A549 (cell line): ENCODE measurements around the gene UBE2L5. TPM values are rescaled to one million over a fixed set of nuclear protein-coding genes. Genes with fewer than 3 reads are reported as not detected.

Source experiments
- ATAC-seq, 2 experiments: fragments of 200-7000 bp in 1 of 2; fragments of >200 bp in 1 of 2; cut with Nextera tagmentation in 1 of 2; cut with Tn5 transposase in 1 of 2; 3 replicates each; pipeline versions ENCODE4 v1.8.0 to v1.9.1; 2018 to 2020; ENCODE audit warnings: mild to moderate bottlenecking in 1 of 2, moderate library complexity in 1 of 2
- CTCF ChIA-PET: fragments of 300-600 bp; sonication (Branson Sonifier 250); formaldehyde crosslinking; extraction: SDS; loops from one replicate; lab custom pipeline; 2021; ENCODE audit warnings: antibody characterized with exemption, inconsistent platforms; lab: Yijun Ruan, JAX
- POLR2A ChIA-PET: fragments of 350-600 bp; formaldehyde crosslinking; extraction: SDS; loops from one replicate; lab custom pipeline; 2021; ENCODE audit warnings: antibody characterized with exemption, inconsistent platforms; lab: Yijun Ruan, JAX
- DNase-seq, 2 experiments: peaks; one replicate each; pipeline versions ENCODE4 v3.0.0 to v3.0.0-alpha.2; 2011 to 2016; ENCODE audit warnings: low read depth in 1 of 2, low spot score in 1 of 2
- FAIRE-seq: peaks from 2 replicates; lab custom pipeline; 2011; peaks lifted over from hg19 to GRCh38; lab: Jason Lieb, UNC
- H3K27ac ChIP-seq, 2 experiments: fragments of >200 bp; sonication (Bioruptor Twin); formaldehyde crosslinking; 3 replicates each; pipeline ENCODE4 v1.5.1; 2016 to 2017
- H3K4me1 ChIP-seq: fragments of >200 bp; sonication (Bioruptor Twin); formaldehyde crosslinking; 3 replicates; pipeline ENCODE4 v1.6.1; 2016
- H3K4me2 ChIP-seq: fragments of >200 bp; sonication (Bioruptor Twin); formaldehyde crosslinking; 3 replicates; pipeline ENCODE4 v1.6.1; 2016
- H3K4me3 ChIP-seq: fragments of >200 bp; sonication (Bioruptor Twin); formaldehyde crosslinking; 3 replicates; pipeline ENCODE4 v1.5.1; 2016
- H3K9me3 ChIP-seq: fragments of >200 bp; sonication (Bioruptor Twin); formaldehyde crosslinking; 3 replicates; pipeline ENCODE4 v1.6.1; 2016
- BHLHE40 ChIP-seq: IDR thresholded peaks from 2 replicates; pipeline ENCODE4 v1.6.1; 2012; ENCODE audit warnings: low read depth, low read length, inconsistent platforms
- CBX2 ChIP-seq: fragments of 200-600 bp; sonication (generic); IDR thresholded peaks from 2 replicates; pipeline ENCODE4 v1.6.1; 2016; ENCODE audit warnings: low read depth, mild to moderate bottlenecking, borderline replicate concordance
- CBX8 ChIP-seq: fragments of 200-600 bp; sonication (generic); IDR thresholded peaks from 2 replicates; pipeline ENCODE4 v1.6.1; 2016
- CHD4 ChIP-seq: fragments of 200-600 bp; sonication (generic); IDR thresholded peaks from 2 replicates; pipeline ENCODE4 v1.6.1; 2016; ENCODE audit warnings: antibody characterized with exemption, mild to moderate bottlenecking, borderline replicate concordance
- CTCF ChIP-seq: fragments of >200 bp; sonication (Bioruptor Twin); formaldehyde crosslinking; IDR thresholded peaks from 3 replicates; pipeline ENCODE4 v1.5.1; 2016
- ELK1 ChIP-seq: fragments of 150-350 bp; IDR thresholded peaks from 2 replicates; pipeline ENCODE4 v1.6.1; 2014; ENCODE audit warnings: low read depth, mild to moderate bottlenecking, low read length
- ESRRA ChIP-seq: fragments of 150-350 bp; IDR thresholded peaks from 2 replicates; pipeline ENCODE4 v1.6.1; 2014; ENCODE audit warnings: mild to moderate bottlenecking, low read length, borderline replicate concordance
- FOSB ChIP-seq: fragments of 250-450 bp; sonication (Bioruptor Pico); IDR thresholded peaks from 2 replicates; pipeline ENCODE4 v1.5.0; 2020; ENCODE audit warnings: mild to moderate bottlenecking, moderate library complexity
- FOSL2 ChIP-seq, 2 experiments: fragments of 450-650 bp in 1 of 2; fragments of >200 bp in 1 of 2; sonication (Bioruptor Twin) in 1 of 2; formaldehyde crosslinking; IDR thresholded peaks; 2 replicates each; pipeline versions ENCODE4 v1.5.0 to v1.6.1; 2016 to 2020; ENCODE audit warnings: mild to moderate bottlenecking in 1 of 2, moderate library complexity in 1 of 2
- FOXS1 ChIP-seq: fragments of 250-450 bp; sonication (Bioruptor Pico); IDR thresholded peaks from 2 replicates; pipeline ENCODE4 v1.5.0; 2020; ENCODE audit warnings: mild to moderate bottlenecking, moderate library complexity
- HDAC2 ChIP-seq: fragments of 200-600 bp; sonication (generic); IDR thresholded peaks from 2 replicates; pipeline ENCODE4 v1.6.1; 2016
- HEYL ChIP-seq: fragments of 250-450 bp; sonication (Bioruptor Pico); IDR thresholded peaks from 2 replicates; pipeline ENCODE4 v1.8.0; 2021; ENCODE audit warnings: mild to moderate bottlenecking, moderate library complexity
- JUNB ChIP-seq: fragments of >200 bp; sonication (Bioruptor Twin); formaldehyde crosslinking; IDR thresholded peaks from 2 replicates; pipeline ENCODE4 v1.6.1; 2016
- KDM5A ChIP-seq: fragments of 200-600 bp; sonication (generic); IDR thresholded peaks from 2 replicates; pipeline ENCODE4 v1.6.1; 2016; ENCODE audit warnings: antibody characterized with exemption, mild to moderate bottlenecking
- NFE2L2 ChIP-seq: fragments of 150-350 bp; conservative IDR thresholded peaks from 2 replicates; pipeline ENCODE4 v1.6.1; 2014; ENCODE audit warnings: low read length
- PBX3 ChIP-seq: IDR thresholded peaks from 2 replicates; pipeline ENCODE4 v1.6.1; 2012
- POLR2A ChIP-seq: IDR thresholded peaks from 2 replicates; pipeline ENCODE4 v1.6.1; 2012; ENCODE audit warnings: mild to moderate bottlenecking, low read length
- RFX5 ChIP-seq: fragments of 450-650 bp; IDR thresholded peaks from 2 replicates; pipeline ENCODE4 v1.7.1; 2014; ENCODE audit warnings: antibody characterized with exemption, mild to moderate bottlenecking, moderate library complexity
- RNF2 ChIP-seq: fragments of 200-600 bp; sonication (generic); IDR thresholded peaks from 2 replicates; pipeline ENCODE4 v1.6.1; 2016; ENCODE audit warnings: low read depth, mild to moderate bottlenecking, antibody characterized with exemption, moderate library complexity, borderline replicate concordance
- SMC3 ChIP-seq: fragments of >200 bp; sonication (Bioruptor Twin); formaldehyde crosslinking; IDR thresholded peaks from 3 replicates; pipeline ENCODE4 v1.6.1; 2018; ENCODE audit warnings: inconsistent platforms
- USF2 ChIP-seq: fragments of 450-650 bp; IDR thresholded peaks from 2 replicates; pipeline ENCODE4 v1.6.1; 2014; ENCODE audit warnings: antibody characterized with exemption
- ZSCAN20 ChIP-seq: fragments of 250-450 bp; sonication (Bioruptor Pico); IDR thresholded peaks from 2 replicates; pipeline ENCODE4 v1.8.0; 2022; ENCODE audit warnings: mild to moderate bottlenecking, moderate library complexity
- WGBS: methylation state at CpG from one replicate; pipeline ENCODE4 v1.1.6; 2017; ENCODE audit errors: missing lambda C conversion rate; 5-methylcytosine and 5-hydroxymethylcytosine counted together
- polyA plus RNA-seq, 4 experiments: library from polyadenylated mRNA; depleted of rRNA in 3 of 4; stranded (reverse); fragments of >200 nt; fragmentation: RNase III in 1 of 4; extraction: RNeasy Plus Mini Kit Qiagen cat#74134 plus additional on column Dnase treatment in 1 of 4; gene quantifications; 2 replicates in 3 of 4; 3 replicates in 1 of 4; pipeline ENCODE4 v1.2.3, GENCODE V29; 2011 to 2017
- TF ChIP-seq, protein P1 (sequence below): fragments of >200 bp; sonication (Bioruptor Twin); formaldehyde crosslinking; IDR thresholded peaks from 3 replicates; pipeline ENCODE4 v1.6.1; 2016

UBE2L5 gene
- polyA plus RNA-seq, 2 of the 4 experiments (the other 2 are of a cell fraction), result 0.31 TPM; not detected in 1

GRCh38 chr13:30443957-30444404 lies 21.7 kb downstream of the UBE2L5 start:
- 90% methylated on average over 7 of the region's 12 CpGs for WGBS
- no peak for ATAC-seq

GRCh38 chr13:30446126-30446500 lies 23.8 kb downstream of the UBE2L5 start:
- Histone ChIP-seq H3K9me3 (no peaks in the 10 kb centered on the region), H3K4me3 (no peak overlapping the region), H3K4me1 (no peaks in the 10 kb centered on the region), H3K27ac (no peak overlapping the region), H3K4me2 (peak overlapping the region; percentile 31; the same call in 1 of the 3 replicates)
- WGBS, result 70% methylated on average over 7 of the region's 7 CpGs
- CTCF ChIA-PET, result no interaction called here
- TF ChIP-seq CBX8 (no peak), RNF2 (no peak), ELK1 (no peak), NFE2L2 (no peak), FOXS1 (CRISPR knock-in tag) (no peak), PBX3 (no peak), CTCF (no peak)
- FAIRE-seq (no peak), ATAC-seq (no peak), DNase-seq (no peak)
- POLR2A ChIA-PET, result no interaction called here

More at GRCh38 chr13:30443957-30444404, 21.7 kb downstream of the UBE2L5 start:
- H3K4me1 ChIP-seq, result no peaks in the 10 kb centered on the region
- H3K4me3 ChIP-seq, result no peak overlapping the region
- H3K4me2 ChIP-seq, result no peak overlapping the region
- ChIA-PET CTCF (interaction anchor here (1.0 kb wide), 1 partner anchor 12 kb away, joined by 3 read pairs; no protein-coding TSS in a partner anchor), POLR2A (no interaction called here)
- FAIRE-seq, result no peak
- no peak for DNase-seq
- TF ChIP-seq ZSCAN20 (CRISPR knock-in tag) (no peak), HDAC2 (no peak)
- H3K27ac ChIP-seq, result no peak overlapping the region
- no peaks in the 10 kb centered on the region for H3K9me3 ChIP-seq

GRCh38 chr13:30448441-30448840 lies 26.1 kb downstream of the UBE2L5 start:
- Histone ChIP-seq H3K4me3 (no peak overlapping the region), H3K27ac (no peak overlapping the region), H3K4me1 (no peaks in the 10 kb centered on the region), H3K4me2 (no peak overlapping the region), H3K9me3 (no peaks in the 10 kb centered on the region)
- ChIA-PET CTCF (interaction anchor here (0.6 to 1.5 kb wide), 4 partner anchors 14 to 334 kb away, joined by 3 to 6 read pairs (median 4); no protein-coding TSS in a partner anchor), POLR2A (interaction anchor here (1.4 kb wide), 1 partner anchor 26 kb away, joined by 7 read pairs; the partner anchor contains the start of gene UBE2L5)
- ATAC-seq (no peak), DNase-seq (no peak), FAIRE-seq (no peak)
- 75% methylated on average over 4 of the region's 4 CpGs for WGBS
- TF ChIP-seq HEYL (no peak), KDM5A (no peak), USF2 (no peak), ZSCAN20 (CRISPR knock-in tag) (no peak), JUNB (no peak), SMC3 (no peak), BHLHE40 (no peak), CBX2 (no peak), POLR2A (no peak), RFX5 (no peak), CHD4 (no peak), FOSB (CRISPR knock-in tag) (no peak), ESRRA (no peak), FOSL2 (IDR thresholded peaks at IDR 0.05) (no peak), FOSL2 (CRISPR knock-in tag; IDR thresholded peaks at IDR 0.05) (no peak), FOXS1 (CRISPR knock-in tag) (no peak), NFE2L2 (no peak)
- TF ChIP-seq, protein P1, sequence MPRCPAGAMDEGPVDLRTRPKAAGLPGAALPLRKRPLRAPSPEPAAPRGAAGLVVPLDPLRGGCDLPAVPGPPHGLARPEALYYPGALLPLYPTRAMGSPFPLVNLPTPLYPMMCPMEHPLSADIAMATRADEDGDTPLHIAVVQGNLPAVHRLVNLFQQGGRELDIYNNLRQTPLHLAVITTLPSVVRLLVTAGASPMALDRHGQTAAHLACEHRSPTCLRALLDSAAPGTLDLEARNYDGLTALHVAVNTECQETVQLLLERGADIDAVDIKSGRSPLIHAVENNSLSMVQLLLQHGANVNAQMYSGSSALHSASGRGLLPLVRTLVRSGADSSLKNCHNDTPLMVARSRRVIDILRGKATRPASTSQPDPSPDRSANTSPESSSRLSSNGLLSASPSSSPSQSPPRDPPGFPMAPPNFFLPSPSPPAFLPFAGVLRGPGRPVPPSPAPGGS, result no peak
